ENCODE measurements around the gene PGM2. TPM values are rescaled to one million over a fixed set of nuclear protein-coding genes. Genes with fewer than 3 reads are reported as not detected.

The PGM2 gene
- total and polyA plus RNA-seq, 10 of the 15 experiments (the other 5 are each of a cell fraction or from before 2014, with no cell fraction given) = 11.9 to 41.7 (median 37.1) TPM

GRCh38 chr4:37862961-37863360 lies 36.5 kb downstream of the PGM2 start:
- CTCF ChIA-PET = interaction anchor here (1.4 kb wide), 2 partner anchors 12 to 33 kb away, joined by 3 read pairs; no protein-coding TSS in a partner anchor

More at GRCh38 chr4:37862961-37863360, 36.5 kb downstream of the PGM2 start:
- WGBS (ENCODE audit: insufficient coverage, insufficient replicate concordance, low lambda C conversion rate, missing lambda C conversion rate) = 86% methylated on average over 4 of the region's 4 CpGs
- H3K4me1 ChIP-seq (ENCODE audit: control insufficient read depth, insufficient read depth, low read length) = no peaks in the 10 kb centered on the region; the same call in 1 of the 2 replicates
- no peaks in the 10 kb centered on the region; a peak in 1 of 4 replicates for H3K36me3 ChIP-seq (ENCODE audit: control insufficient read depth in 2 of 2, insufficient read depth in 2 of 2, low read length in 1 of 2)
- no peak for DNase-seq (ENCODE audit: low read depth, low spot score)
- no peaks in the 10 kb centered on the region for H3K9me3 ChIP-seq (replicated peaks; ENCODE audit: control insufficient read depth, insufficient read depth, low read length)
- SMC1A ChIA-PET (ENCODE audit: uncharacterized antibody, unreplicated experiment) = interaction anchor here (1.2 to 1.4 kb wide), 2 partner anchors 10 to 22 kb away, joined by 3 to 5 read pairs; no protein-coding TSS in a partner anchor
- no peak overlapping the region for H3K9ac ChIP-seq (ENCODE audit: control insufficient read depth, insufficient read depth, low read length)
- no peak for ATAC-seq
- RAD21 ChIA-PET (ENCODE audit: unreplicated experiment) = no interaction called here
- no peaks in the 10 kb centered on the region for H3K27me3 ChIP-seq (replicated peaks in 1 of 2; ENCODE audit: control insufficient read depth in 2 of 2, insufficient read depth in 2 of 2, low read length in 1 of 2)
- no peak overlapping the region for H2AFZ ChIP-seq (ENCODE audit: control insufficient read depth, low read depth, low read length)
- intact Hi-C loops (cut with micrococcal nuclease; ENCODE audit: unreplicated experiment) = no loop called here
- no peak overlapping the region for H3K4me2 ChIP-seq (ENCODE audit: control insufficient read depth, insufficient read depth)
- H3K79me2 ChIP-seq (ENCODE audit: control insufficient read depth, insufficient read depth, low read length) = no peaks in the 10 kb centered on the region
- H3K27ac ChIP-seq (ENCODE audit: control insufficient read depth, insufficient read depth) = no peak overlapping the region
- in situ Hi-C loops (cut with MboI) = no loop called here
- no TSS peak for BruUV-seq (replicated peaks)
- FAIRE-seq = no peak
- H3K4me3 ChIP-seq = no peak overlapping the region
- H4K20me1 ChIP-seq (ENCODE audit: control insufficient read depth, insufficient read depth) = no peaks in the 10 kb centered on the region
- TF ChIP-seq, protein P1, sequence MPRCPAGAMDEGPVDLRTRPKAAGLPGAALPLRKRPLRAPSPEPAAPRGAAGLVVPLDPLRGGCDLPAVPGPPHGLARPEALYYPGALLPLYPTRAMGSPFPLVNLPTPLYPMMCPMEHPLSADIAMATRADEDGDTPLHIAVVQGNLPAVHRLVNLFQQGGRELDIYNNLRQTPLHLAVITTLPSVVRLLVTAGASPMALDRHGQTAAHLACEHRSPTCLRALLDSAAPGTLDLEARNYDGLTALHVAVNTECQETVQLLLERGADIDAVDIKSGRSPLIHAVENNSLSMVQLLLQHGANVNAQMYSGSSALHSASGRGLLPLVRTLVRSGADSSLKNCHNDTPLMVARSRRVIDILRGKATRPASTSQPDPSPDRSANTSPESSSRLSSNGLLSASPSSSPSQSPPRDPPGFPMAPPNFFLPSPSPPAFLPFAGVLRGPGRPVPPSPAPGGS (IDR thresholded peaks at IDR 0.05; ENCODE audit: borderline replicate concordance, insufficient read depth, low read depth, low read length, poor library complexity, severe bottlenecking) = no peak
- TF ChIP-seq, protein P2, sequence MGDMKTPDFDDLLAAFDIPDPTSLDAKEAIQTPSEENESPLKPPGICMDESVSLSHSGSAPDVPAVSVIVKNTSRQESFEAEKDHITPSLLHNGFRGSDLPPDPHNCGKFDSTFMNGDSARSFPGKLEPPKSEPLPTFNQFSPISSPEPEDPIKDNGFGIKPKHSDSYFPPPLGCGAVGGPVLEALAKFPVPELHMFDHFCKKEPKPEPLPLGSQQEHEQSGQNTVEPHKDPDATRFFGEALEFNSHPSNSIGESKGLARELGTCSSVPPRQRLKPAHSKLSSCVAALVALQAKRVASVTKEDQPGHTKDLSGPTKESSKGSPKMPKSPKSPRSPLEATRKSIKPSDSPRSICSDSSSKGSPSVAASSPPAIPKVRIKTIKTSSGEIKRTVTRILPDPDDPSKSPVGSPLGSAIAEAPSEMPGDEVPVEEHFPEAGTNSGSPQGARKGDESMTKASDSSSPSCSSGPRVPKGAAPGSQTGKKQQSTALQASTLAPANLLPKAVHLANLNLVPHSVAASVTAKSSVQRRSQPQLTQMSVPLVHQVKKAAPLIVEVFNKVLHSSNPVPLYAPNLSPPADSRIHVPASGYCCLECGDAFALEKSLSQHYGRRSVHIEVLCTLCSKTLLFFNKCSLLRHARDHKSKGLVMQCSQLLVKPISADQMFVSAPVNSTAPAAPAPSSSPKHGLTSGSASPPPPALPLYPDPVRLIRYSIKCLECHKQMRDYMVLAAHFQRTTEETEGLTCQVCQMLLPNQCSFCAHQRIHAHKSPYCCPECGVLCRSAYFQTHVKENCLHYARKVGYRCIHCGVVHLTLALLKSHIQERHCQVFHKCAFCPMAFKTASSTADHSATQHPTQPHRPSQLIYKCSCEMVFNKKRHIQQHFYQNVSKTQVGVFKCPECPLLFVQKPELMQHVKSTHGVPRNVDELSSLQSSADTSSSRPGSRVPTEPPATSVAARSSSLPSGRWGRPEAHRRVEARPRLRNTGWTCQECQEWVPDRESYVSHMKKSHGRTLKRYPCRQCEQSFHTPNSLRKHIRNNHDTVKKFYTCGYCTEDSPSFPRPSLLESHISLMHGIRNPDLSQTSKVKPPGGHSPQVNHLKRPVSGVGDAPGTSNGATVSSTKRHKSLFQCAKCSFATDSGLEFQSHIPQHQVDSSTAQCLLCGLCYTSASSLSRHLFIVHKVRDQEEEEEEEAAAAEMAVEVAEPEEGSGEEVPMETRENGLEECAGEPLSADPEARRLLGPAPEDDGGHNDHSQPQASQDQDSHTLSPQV (IDR thresholded peaks at IDR 0.05) = no peak
- no peak for TF ChIP-seq KDM1A (IDR thresholded peaks at IDR 0.05; ENCODE audit: borderline replicate concordance)
- no peak for TF ChIP-seq STAT1 (conservative IDR thresholded peaks at IDR 0.05)
- TF ChIP-seq, protein P3, sequence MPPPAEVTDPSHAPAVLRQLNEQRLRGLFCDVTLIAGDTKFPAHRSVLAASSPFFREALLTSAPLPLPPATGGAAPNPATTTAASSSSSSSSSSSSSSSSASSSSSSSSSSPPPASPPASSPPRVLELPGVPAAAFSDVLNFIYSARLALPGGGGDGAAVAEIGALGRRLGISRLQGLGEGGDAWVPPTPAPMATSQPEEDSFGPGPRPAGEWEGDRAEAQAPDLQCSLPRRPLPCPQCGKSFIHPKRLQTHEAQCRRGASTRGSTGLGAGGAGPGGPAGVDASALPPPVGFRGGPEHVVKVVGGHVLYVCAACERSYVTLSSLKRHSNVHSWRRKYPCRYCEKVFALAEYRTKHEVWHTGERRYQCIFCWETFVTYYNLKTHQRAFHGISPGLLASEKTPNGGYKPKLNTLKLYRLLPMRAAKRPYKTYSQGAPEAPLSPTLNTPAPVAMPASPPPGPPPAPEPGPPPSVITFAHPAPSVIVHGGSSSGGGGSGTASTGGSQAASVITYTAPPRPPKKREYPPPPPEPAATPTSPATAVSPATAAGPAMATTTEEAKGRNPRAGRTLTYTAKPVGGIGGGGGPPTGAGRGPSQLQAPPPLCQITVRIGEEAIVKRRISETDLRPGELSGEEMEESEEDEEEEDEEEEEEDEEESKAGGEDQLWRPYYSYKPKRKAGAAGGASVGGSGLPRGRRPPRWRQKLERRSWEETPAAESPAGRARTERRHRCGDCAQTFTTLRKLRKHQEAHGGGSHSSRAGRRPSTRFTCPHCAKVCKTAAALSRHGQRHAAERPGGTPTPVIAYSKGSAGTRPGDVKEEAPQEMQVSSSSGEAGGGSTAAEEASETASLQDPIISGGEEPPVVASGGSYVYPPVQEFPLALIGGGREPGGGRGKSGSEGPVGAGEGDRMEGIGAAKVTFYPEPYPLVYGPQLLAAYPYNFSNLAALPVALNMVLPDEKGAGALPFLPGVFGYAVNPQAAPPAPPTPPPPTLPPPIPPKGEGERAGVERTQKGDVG (CRISPR knock-in tag; IDR thresholded peaks at IDR 0.05) = no peak
- TF ChIP-seq ZNF384 (IDR thresholded peaks at IDR 0.05; ENCODE audit: borderline replicate concordance, low read depth, low read length) = no peak
- TF ChIP-seq BHLHE40 (IDR thresholded peaks at IDR 0.05; ENCODE audit: borderline replicate concordance in 1 of 2, low read depth in 2 of 2, low read length in 1 of 2) = no peak
- no peak for TF ChIP-seq MYC (IDR thresholded peaks at IDR 0.05; ENCODE audit: insufficient read depth, insufficient read length, insufficient replicate concordance, low read length, severe bottlenecking)
- no peak for TF ChIP-seq SIX5 (IDR thresholded peaks at IDR 0.05; ENCODE audit: low read depth, low read length, severe bottlenecking)
- no peak for TF ChIP-seq NFXL1 (IDR thresholded peaks at IDR 0.05; ENCODE audit: borderline replicate concordance)
- POLR2A ChIA-PET = no interaction called here
